Mucosa of stomach (tissue), 1 donor: ENCODE results near the gene H19.

Experiments
- H3K27me3 ChIP-seq: one replicate; pipeline ENCODE4 v1.7.0; 2013; ENCODE audit warnings: mild to moderate bottlenecking, low read length; ENCODE audit not compliant: control insufficient read depth, insufficient read depth
- H3K36me3 ChIP-seq: one replicate; pipeline ENCODE4 v1.7.0; 2013; ENCODE audit warnings: low read length; ENCODE audit not compliant: control insufficient read depth, insufficient read depth
- H3K4me1 ChIP-seq: one replicate; pipeline ENCODE4 v1.7.0; 2013; ENCODE audit warnings: mild to moderate bottlenecking, low read length; ENCODE audit not compliant: control insufficient read depth, insufficient read depth
- H3K4me3 ChIP-seq: one replicate; pipeline ENCODE4 v1.7.0; 2013; ENCODE audit warnings: low read length
- H3K9ac ChIP-seq: one replicate; pipeline ENCODE4 v1.7.0; 2013; ENCODE audit warnings: mild to moderate bottlenecking, low read length, moderate library complexity
- H3K9me3 ChIP-seq: one replicate; pipeline ENCODE4 v1.7.0; 2013; ENCODE audit warnings: mild to moderate bottlenecking, low read length, moderate library complexity; ENCODE audit not compliant: control insufficient read depth
- donor health status: Pancreatic carcinoma.

H19 gene

GRCh38 chr11:1997755-1998154 lies at the start of gene H19:
TSS of gene H19 (minus strand) at chr11:1997842.
- H3K36me3 ChIP-seq: no peaks in the 10 kb centered on the region
- H3K9me3 ChIP-seq: no peaks in the 10 kb centered on the region
- no peak within 1 kb of the TSS for H3K9ac ChIP-seq
- no peaks in the 10 kb centered on the region for H3K4me1 ChIP-seq
- no peaks in the 10 kb centered on the region for H3K27me3 ChIP-seq
- no peak within 1 kb of the TSS for H3K4me3 ChIP-seq

- H3K4me3 ChIP-seq: no peak overlapping the region
- no peaks in the 10 kb centered on the region for H3K4me1 ChIP-seq
- no peaks in the 10 kb centered on the region for H3K9me3 ChIP-seq
- no peaks in the 10 kb centered on the region for H3K36me3 ChIP-seq
- H3K9ac ChIP-seq: no peak overlapping the region
- no peaks in the 10 kb centered on the region for H3K27me3 ChIP-seq
These were observed 44.3 kb upstream of the H19 start for GRCh38 chr11:2041963-2042362.

DNA sequence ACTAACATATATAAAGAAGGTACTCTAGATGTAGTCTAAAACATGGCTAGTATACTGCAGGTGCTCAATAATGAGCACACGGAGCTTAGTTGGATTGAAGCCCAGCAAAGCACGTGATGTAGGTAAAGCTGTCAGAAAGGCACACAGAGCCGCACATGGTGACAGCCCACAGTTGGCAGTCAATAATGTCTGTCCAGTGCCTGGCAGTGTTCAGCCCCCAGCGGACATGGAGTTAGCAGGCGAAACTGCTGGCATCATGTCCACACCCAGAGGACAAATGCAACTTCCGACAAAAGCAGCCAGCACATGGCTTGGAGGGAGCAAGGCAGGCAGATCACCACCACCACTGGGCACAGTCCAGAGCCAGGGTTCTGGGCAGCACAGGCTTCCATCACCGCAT lies 43.5 kb upstream of the H19 start:
- Histone ChIP-seq H3K27me3 (no peaks in the 10 kb centered on the region), H3K36me3 (no peaks in the 10 kb centered on the region), H3K4me1 (no peaks in the 10 kb centered on the region), H3K4me3 (no peak overlapping the region), H3K9ac (no peak overlapping the region), H3K9me3 (no peaks in the 10 kb centered on the region)

DNA sequence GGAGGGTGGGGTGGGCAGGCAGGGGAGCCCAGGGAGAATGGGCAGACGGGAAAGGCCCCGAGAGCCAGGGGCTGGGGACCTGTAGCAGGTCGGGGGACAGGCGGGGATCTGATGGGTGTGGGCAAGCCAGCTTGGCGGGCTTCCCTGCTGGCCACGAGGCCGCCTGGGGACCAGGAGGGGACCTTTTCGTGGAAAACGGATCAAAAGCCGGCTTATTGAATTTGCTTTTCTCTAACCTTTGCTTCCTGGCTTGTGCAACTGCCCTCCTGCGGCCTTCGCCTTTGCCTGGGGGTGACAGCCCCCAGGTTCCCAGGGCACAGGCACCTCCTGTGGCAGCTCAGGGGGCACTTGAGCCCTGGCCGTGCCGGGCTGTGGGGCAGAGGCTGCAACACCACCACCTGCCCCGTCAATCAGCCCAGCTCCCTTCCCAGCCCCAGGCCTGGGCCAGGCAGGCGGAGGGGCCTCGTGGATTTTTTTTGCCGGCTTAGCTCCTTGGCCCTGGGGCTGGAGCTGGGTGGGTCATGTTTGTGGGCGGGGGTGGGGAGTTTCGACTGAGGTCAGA lies 41.6 kb upstream of the H19 start:
- H3K4me3 ChIP-seq: no peak overlapping the region
- H3K9ac ChIP-seq: no peak overlapping the region
- no peaks in the 10 kb centered on the region for H3K4me1 ChIP-seq
- H3K36me3 ChIP-seq: no peaks in the 10 kb centered on the region
- no peaks in the 10 kb centered on the region for H3K9me3 ChIP-seq
- H3K27me3 ChIP-seq: no peaks in the 10 kb centered on the region

DNA sequence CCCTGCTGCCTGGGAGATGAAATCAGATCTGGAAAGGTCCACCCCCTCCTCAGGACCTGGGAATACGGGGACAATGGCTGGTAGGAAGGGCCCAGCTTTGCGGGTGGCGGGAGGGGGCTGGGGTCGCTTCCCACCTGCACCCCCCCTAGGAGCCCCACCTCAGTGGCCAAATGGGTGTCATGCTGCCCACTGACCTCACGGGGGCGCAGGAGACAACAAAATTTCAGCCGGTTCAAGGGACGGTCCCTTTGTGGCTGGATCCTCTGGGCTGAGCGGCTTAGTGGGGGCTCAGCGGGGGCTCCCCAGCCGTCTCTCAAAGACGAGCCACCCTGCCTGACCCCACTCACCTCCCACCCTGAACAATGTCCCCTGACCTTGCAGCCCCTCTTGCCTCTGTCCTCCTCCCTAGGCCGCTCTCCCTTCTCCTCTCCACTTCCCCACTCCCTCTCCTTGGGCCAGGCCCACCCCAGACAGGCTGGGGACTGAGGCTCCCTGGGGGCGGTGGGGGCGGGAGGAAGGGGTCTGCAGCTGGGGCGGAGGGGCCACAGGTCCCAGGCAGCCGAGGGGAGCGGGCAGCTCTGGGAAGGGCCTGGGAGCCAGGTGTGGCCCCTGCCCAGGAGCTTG lies 39.3 kb upstream of the H19 start:
- Histone ChIP-seq H3K4me3 (no peak overlapping the region), H3K27me3 (no peaks in the 10 kb centered on the region), H3K9ac (no peak overlapping the region), H3K9me3 (no peaks in the 10 kb centered on the region), H3K4me1 (no peaks in the 10 kb centered on the region), H3K36me3 (no peaks in the 10 kb centered on the region)

DNA sequence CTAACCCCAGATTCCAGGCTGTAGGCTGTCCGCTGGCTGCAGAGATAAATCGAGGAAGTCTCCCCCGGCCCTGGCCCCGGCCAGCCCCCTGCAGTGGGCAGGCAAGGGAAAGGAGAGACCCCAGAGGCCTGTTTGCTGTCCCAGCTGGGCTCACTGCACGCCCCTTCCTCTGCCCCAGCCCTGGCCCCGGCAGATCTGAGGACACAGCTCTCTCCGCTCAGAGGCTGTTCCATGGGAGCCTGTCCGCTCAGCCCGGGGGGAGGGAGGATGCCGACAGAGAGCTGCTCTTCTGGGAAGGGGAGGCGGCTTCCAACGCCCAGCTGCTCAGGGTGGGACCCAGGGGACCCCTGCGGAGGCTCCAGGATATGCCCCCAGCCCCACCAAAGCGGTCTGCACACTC lies 37.7 kb upstream of the H19 start:
- no peaks in the 10 kb centered on the region for H3K36me3 ChIP-seq
- H3K4me3 ChIP-seq: no peak overlapping the region
- H3K27me3 ChIP-seq: no peaks in the 10 kb centered on the region
- no peaks in the 10 kb centered on the region for H3K9me3 ChIP-seq
- H3K9ac ChIP-seq: no peak overlapping the region
- no peaks in the 10 kb centered on the region for H3K4me1 ChIP-seq

DNA sequence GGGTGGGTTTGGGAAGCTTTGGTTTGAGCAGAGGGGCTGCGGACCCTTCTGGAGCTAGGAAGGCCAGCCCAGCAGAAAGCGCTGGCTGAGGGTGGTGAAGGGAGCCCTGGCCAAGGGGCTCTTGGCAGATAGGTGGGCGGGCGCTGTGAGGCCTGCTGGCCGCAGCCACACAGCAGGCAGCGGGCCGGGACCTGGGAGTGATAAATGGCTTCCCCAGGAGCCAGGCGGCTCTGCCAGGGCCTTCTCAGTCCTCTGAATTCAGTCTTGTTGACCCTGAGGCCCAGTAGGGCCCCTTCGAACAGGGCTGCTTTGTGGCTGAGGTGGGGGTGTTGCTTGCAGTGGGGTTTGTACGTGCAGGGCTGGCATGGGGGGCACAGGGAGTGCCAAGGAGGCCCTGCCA lies 33.4 kb upstream of the H19 start:
- Histone ChIP-seq H3K36me3 (no peaks in the 10 kb centered on the region), H3K4me1 (no peaks in the 10 kb centered on the region), H3K27me3 (no peaks in the 10 kb centered on the region), H3K9ac (no peak overlapping the region), H3K9me3 (no peaks in the 10 kb centered on the region), H3K4me3 (no peak overlapping the region)

GRCh38 chr11:2027708-2028107 lies 30.1 kb upstream of the H19 start:
- Histone ChIP-seq H3K36me3 (no peaks in the 10 kb centered on the region), H3K4me1 (no peaks in the 10 kb centered on the region), H3K27me3 (no peaks in the 10 kb centered on the region), H3K9ac (no peak overlapping the region), H3K4me3 (no peak overlapping the region), H3K9me3 (no peaks in the 10 kb centered on the region)

- Histone ChIP-seq H3K36me3 (no peaks in the 10 kb centered on the region), H3K9me3 (no peaks in the 10 kb centered on the region), H3K9ac (no peak overlapping the region), H3K4me3 (no peak overlapping the region), H3K27me3 (no peaks in the 10 kb centered on the region), H3K4me1 (no peaks in the 10 kb centered on the region)
These were observed 17.4 kb upstream of the H19 start for GRCh38 chr11:2015025-2015424.

- H3K27me3 ChIP-seq: no peaks in the 10 kb centered on the region
- no peaks in the 10 kb centered on the region for H3K9me3 ChIP-seq
- H3K9ac ChIP-seq: no peak overlapping the region
- no peak overlapping the region for H3K4me3 ChIP-seq
- H3K36me3 ChIP-seq: no peaks in the 10 kb centered on the region
- no peaks in the 10 kb centered on the region for H3K4me1 ChIP-seq
These were observed 14.8 kb upstream of the H19 start for GRCh38 chr11:2012440-2012839.

GRCh38 chr11:2004466-2004865 lies 6.8 kb upstream of the H19 start:
- no peaks in the 10 kb centered on the region for H3K36me3 ChIP-seq
- H3K9me3 ChIP-seq: no peaks in the 10 kb centered on the region
- H3K4me1 ChIP-seq: no peaks in the 10 kb centered on the region
- H3K27me3 ChIP-seq: no peaks in the 10 kb centered on the region
- no peak overlapping the region for H3K4me3 ChIP-seq
- no peak overlapping the region for H3K9ac ChIP-seq

DNA sequence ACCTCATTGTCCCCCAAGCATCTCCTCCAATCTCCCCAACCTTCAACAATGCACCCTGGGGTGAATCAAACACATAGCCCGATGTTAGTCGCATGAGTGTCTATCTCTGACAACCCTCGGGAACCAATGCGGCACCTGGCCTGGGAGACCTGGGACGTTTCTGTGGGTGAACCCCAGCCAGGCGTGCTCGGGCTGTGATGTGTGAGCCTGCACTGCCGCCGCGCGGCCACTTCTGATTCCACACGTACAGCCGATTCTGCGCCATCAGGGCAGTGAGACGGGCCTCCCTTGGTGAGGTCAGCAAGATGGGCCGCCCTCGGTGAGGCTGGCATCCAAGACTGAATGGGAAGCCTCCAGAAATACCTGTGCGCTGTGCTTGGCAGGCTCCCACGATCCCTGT lies 5.2 kb upstream of the H19 start:
- no peaks in the 10 kb centered on the region for H3K4me1 ChIP-seq
- H3K9me3 ChIP-seq: no peaks in the 10 kb centered on the region
- no peak overlapping the region for H3K4me3 ChIP-seq
- no peak overlapping the region for H3K9ac ChIP-seq
- no peaks in the 10 kb centered on the region for H3K27me3 ChIP-seq
- no peaks in the 10 kb centered on the region for H3K36me3 ChIP-seq
